ENCODE data around the gene PHETA1.
A peak's percentile ranks its signal among the peaks of the same experiment; 100 is the strongest.

PHETA1 gene

GRCh38 chr12:111363578-111363977 is 5.3 kb downstream of the PHETA1 start:
- Histone ChIP-seq H3K36me3 (ENCODE audit: control insufficient read depth in 4 of 4, insufficient read depth in 4 of 4, low read length in 3 of 4) (peaks cover 3 to 25% (median 15%) of the 10 kb centered on the region in 4 experiments), H3K27ac (ENCODE audit: insufficient read depth in 1 of 2, low read depth in 1 of 2, low read length in 2 of 2, poor library complexity in 1 of 2, severe bottlenecking in 2 of 2) (no peak overlapping the region), H3K9me3 (ENCODE audit: control extremely low read depth in 1 of 5, control insufficient read depth in 4 of 5, insufficient read depth in 2 of 5, low read depth in 1 of 5, low read length in 4 of 5) (no peaks in the 10 kb centered on the region), H3K4me1 (ENCODE audit: control extremely low read depth in 1 of 4, control insufficient read depth in 4 of 4, insufficient read depth in 4 of 4, low read length in 3 of 4) (peaks cover 6 to 50% (median 47%) of the 10 kb centered on the region in 4 experiments), H3K4me3 (ENCODE audit: control insufficient read depth in 1 of 7, extremely low read depth in 1 of 7, insufficient read depth in 4 of 7, low read depth in 2 of 7, low read length in 6 of 7) (no peak overlapping the region), H3K27me3 (replicated peaks in 2 of 5; ENCODE audit: control insufficient read depth in 4 of 5, insufficient read depth in 5 of 5, low read length in 4 of 5) (no peaks in the 10 kb centered on the region)
- CTCF ChIA-PET = no interaction called here
- no peak for DNase-seq
- WGBS (ENCODE audit: insufficient coverage) = 83% methylated on average over 2 of the region's 3 CpGs
- POLR2A ChIA-PET = no interaction called here

GRCh38 chr12:111362687-111363475 is 6.0 kb downstream of the PHETA1 start:
- Histone ChIP-seq H3K4me1 (ENCODE audit: control extremely low read depth in 1 of 4, control insufficient read depth in 4 of 4, insufficient read depth in 4 of 4, low read length in 3 of 4) (peaks cover 3 to 44% (median 41%) of the 10 kb centered on the region in 4 experiments), H3K9me3 (ENCODE audit: control extremely low read depth in 1 of 5, control insufficient read depth in 4 of 5, insufficient read depth in 2 of 5, low read depth in 1 of 5, low read length in 4 of 5) (no peaks in the 10 kb centered on the region), H3K27ac (ENCODE audit: insufficient read depth in 1 of 2, low read depth in 1 of 2, low read length in 2 of 2, poor library complexity in 1 of 2, severe bottlenecking in 2 of 2) (no peak overlapping the region), H3K4me3 (ENCODE audit: control insufficient read depth in 1 of 7, extremely low read depth in 1 of 7, insufficient read depth in 4 of 7, low read depth in 2 of 7, low read length in 6 of 7) (no peak overlapping the region), H3K36me3 (ENCODE audit: control insufficient read depth in 4 of 4, insufficient read depth in 4 of 4, low read length in 3 of 4) (peaks cover 3 to 25% (median 15%) of the 10 kb centered on the region in 4 experiments), H3K27me3 (replicated peaks in 2 of 5; ENCODE audit: control insufficient read depth in 4 of 5, insufficient read depth in 5 of 5, low read length in 4 of 5) (no peaks in the 10 kb centered on the region)
- POLR2A ChIA-PET = no interaction called here
- 97% methylated on average over 53 of the region's 59 CpGs for WGBS (ENCODE audit: insufficient coverage)
- DNase-seq = no peak
- CTCF ChIA-PET = interaction anchor here (1.2 to 2.4 kb wide), 3 partner anchors 12 to 34 kb away, joined by 3 to 6 read pairs (median 4); no protein-coding TSS in a partner anchor

DNA sequence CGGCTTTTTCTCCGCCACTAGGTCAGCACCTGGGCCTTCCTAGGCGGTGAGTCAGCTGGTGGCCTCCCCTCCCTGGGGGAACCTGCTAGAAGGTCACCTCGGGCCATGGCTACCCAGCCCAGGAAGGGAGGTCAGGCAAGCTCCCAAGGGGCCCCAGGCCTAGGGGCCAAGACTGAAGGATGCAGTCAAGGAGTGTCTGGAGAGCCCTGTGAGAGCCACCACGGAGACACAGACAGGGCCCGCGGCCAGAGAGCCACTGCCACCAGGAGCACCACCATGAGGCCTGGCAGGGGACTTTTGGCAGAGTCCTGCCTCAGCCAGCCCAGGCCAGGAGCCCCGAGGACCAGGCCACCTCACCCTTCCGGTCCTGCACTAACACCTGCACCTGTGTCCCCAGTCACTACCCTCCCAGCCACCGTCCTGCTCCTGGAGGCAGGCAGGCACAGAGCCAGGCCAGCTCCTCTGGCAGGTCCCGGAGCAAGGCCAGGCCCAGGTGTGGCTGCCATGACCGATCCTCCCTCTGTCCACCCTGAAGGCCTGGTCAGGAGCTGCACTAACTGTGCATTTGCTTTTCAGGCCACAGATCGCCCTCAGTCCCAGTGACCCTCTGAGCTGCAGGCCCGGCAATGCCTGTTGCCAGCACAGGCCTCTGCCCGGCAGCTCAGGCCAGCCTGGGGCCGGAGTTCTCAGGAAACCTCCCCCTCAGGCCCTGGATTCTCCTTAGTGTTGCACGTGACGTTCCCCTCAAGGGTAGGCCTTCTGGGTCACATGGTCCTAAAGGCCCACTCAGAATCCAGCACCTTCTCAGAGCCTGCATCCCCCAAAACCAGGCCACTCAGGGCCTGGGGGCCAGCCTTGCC is 6.9 kb downstream of the PHETA1 start:
- H3K9me3 ChIP-seq (ENCODE audit: control extremely low read depth in 1 of 5, control insufficient read depth in 4 of 5, insufficient read depth in 2 of 5, low read depth in 1 of 5, low read length in 4 of 5) = no peaks in the 10 kb centered on the region
- ChIA-PET CTCF (interaction anchor here (1.0 to 2.4 kb wide), 4 partner anchors 13 to 35 kb away, joined by 3 to 6 read pairs (median 4); no protein-coding TSS in a partner anchor), POLR2A (interaction anchor here (1.0 kb wide), 1 partner anchor 8 kb away, joined by 3 read pairs; no protein-coding TSS in a partner anchor)
- H3K4me1 ChIP-seq (ENCODE audit: control extremely low read depth in 1 of 4, control insufficient read depth in 4 of 4, insufficient read depth in 4 of 4, low read length in 3 of 4) = peaks cover 3 to 38% (median 34%) of the 10 kb centered on the region in 4 experiments
- H3K27me3 ChIP-seq (replicated peaks in 2 of 5; ENCODE audit: control insufficient read depth in 4 of 5, insufficient read depth in 5 of 5, low read length in 4 of 5) = no peaks in the 10 kb centered on the region
- H3K36me3 ChIP-seq (ENCODE audit: control insufficient read depth in 4 of 4, insufficient read depth in 4 of 4, low read length in 3 of 4) = peaks cover 3 to 25% (median 15%) of the 10 kb centered on the region in 4 experiments
- no peak overlapping the region for H3K27ac ChIP-seq (ENCODE audit: insufficient read depth in 1 of 2, low read depth in 1 of 2, low read length in 2 of 2, poor library complexity in 1 of 2, severe bottlenecking in 2 of 2)
- no peak for DNase-seq
- H3K4me3 ChIP-seq (ENCODE audit: control insufficient read depth in 1 of 7, extremely low read depth in 1 of 7, insufficient read depth in 4 of 7, low read depth in 2 of 7, low read length in 6 of 7) = peak overlapping the region in 1 of 7 experiments; percentile 11
- 94% methylated on average over 15 of the region's 18 CpGs for WGBS (ENCODE audit: insufficient coverage)

- POLR2A ChIA-PET = interaction anchor here (0.6 to 1.0 kb wide), 2 partner anchors 8 to 80 kb away, joined by 3 read pairs; no protein-coding TSS in a partner anchor
- H3K4me1 ChIP-seq (ENCODE audit: control extremely low read depth in 1 of 4, control insufficient read depth in 4 of 4, insufficient read depth in 4 of 4, low read length in 3 of 4) = peaks cover 3 to 38% (median 34%) of the 10 kb centered on the region in 4 experiments
Observed at GRCh38 chr12:111361073-111361716, 7.7 kb downstream of the PHETA1 start.

DNA sequence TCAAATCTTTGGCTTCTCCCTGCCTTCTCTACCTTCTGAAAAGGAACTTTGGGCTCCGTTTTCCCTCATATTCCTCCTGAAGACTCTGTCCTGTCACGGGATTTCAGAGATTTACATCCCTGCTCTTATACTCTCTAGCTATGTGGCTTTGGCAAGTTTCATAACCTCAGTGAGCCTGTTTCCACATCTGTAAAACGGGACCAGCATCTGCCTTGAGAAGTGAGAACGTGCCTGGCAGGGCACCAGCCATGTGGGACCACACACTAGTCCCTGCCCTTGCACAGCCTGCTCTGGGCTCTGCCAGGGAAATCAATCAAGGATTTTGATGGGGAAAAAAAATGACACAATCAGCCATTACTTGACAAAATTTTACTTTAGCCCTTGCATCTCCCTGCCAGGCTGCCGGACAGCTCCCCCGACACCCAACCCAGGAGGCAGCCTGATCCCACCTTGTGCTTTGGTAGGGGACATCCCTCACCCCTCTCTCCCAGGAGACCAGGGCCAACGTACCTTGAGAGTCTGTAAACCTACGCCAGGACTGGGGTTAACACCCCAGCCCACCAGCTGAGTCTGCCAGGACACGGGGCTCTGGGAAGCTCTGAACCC is 8.5 kb downstream of the PHETA1 start:
- peaks cover 3 to 38% (median 35%) of the 10 kb centered on the region in 4 experiments for H3K4me1 ChIP-seq (ENCODE audit: control extremely low read depth in 1 of 4, control insufficient read depth in 4 of 4, insufficient read depth in 4 of 4, low read length in 3 of 4)
- peaks cover 0 to 22% (median 15%) of the 10 kb centered on the region in 4 experiments for H3K36me3 ChIP-seq (ENCODE audit: control insufficient read depth in 4 of 4, insufficient read depth in 4 of 4, low read length in 3 of 4)
- POLR2A ChIA-PET = interaction anchor here (0.6 to 1.0 kb wide), 2 partner anchors 9 to 81 kb away, joined by 3 read pairs; no protein-coding TSS in a partner anchor
- peak overlapping the region in 2 of 7 experiments; percentile 20 for H3K4me3 ChIP-seq (ENCODE audit: control insufficient read depth in 1 of 7, extremely low read depth in 1 of 7, insufficient read depth in 4 of 7, low read depth in 2 of 7, low read length in 6 of 7)
- 89% methylated on average over 7 of the region's 9 CpGs for WGBS (ENCODE audit: insufficient coverage)
- no peaks in the 10 kb centered on the region for H3K27me3 ChIP-seq (replicated peaks in 2 of 5; ENCODE audit: control insufficient read depth in 4 of 5, insufficient read depth in 5 of 5, low read length in 4 of 5)
- no peaks in the 10 kb centered on the region for H3K9me3 ChIP-seq (ENCODE audit: control extremely low read depth in 1 of 5, control insufficient read depth in 4 of 5, insufficient read depth in 2 of 5, low read depth in 1 of 5, low read length in 4 of 5)
- DNase-seq = no peak
- CTCF ChIA-PET = interaction anchor here (0.6 to 2.4 kb wide), 9 partner anchors 9 to 45 kb away, joined by 3 to 6 read pairs (median 4); partner anchors contain the start of gene PHETA1
- H3K27ac ChIP-seq (ENCODE audit: insufficient read depth in 1 of 2, low read depth in 1 of 2, low read length in 2 of 2, poor library complexity in 1 of 2, severe bottlenecking in 2 of 2) = no peak overlapping the region

More at GRCh38 chr12:111361073-111361716, 7.7 kb downstream of the PHETA1 start:
- DNase-seq = peak in 2 of 3 donors; percentile 36 to 46
- Histone ChIP-seq H3K4me3 (ENCODE audit: control insufficient read depth in 1 of 7, extremely low read depth in 1 of 7, insufficient read depth in 4 of 7, low read depth in 2 of 7, low read length in 6 of 7) (peak overlapping the region in 3 of 7 experiments; percentile 11 to 20 (median 20)), H3K9me3 (ENCODE audit: control extremely low read depth in 1 of 5, control insufficient read depth in 4 of 5, insufficient read depth in 2 of 5, low read depth in 1 of 5, low read length in 4 of 5) (no peaks in the 10 kb centered on the region), H3K27me3 (replicated peaks in 2 of 5; ENCODE audit: control insufficient read depth in 4 of 5, insufficient read depth in 5 of 5, low read length in 4 of 5) (no peaks in the 10 kb centered on the region), H3K36me3 (ENCODE audit: control insufficient read depth in 4 of 4, insufficient read depth in 4 of 4, low read length in 3 of 4) (peaks cover 3 to 25% (median 15%) of the 10 kb centered on the region in 4 experiments), H3K27ac (ENCODE audit: insufficient read depth in 1 of 2, low read depth in 1 of 2, low read length in 2 of 2, poor library complexity in 1 of 2, severe bottlenecking in 2 of 2) (no peak overlapping the region)
- CTCF ChIA-PET = interaction anchor here (0.6 to 2.4 kb wide), 6 partner anchors 13 to 45 kb away, joined by 3 to 6 read pairs (median 3); no protein-coding TSS in a partner anchor
- 36% methylated on average over 7 of the region's 13 CpGs for WGBS (ENCODE audit: insufficient coverage)

DNA sequence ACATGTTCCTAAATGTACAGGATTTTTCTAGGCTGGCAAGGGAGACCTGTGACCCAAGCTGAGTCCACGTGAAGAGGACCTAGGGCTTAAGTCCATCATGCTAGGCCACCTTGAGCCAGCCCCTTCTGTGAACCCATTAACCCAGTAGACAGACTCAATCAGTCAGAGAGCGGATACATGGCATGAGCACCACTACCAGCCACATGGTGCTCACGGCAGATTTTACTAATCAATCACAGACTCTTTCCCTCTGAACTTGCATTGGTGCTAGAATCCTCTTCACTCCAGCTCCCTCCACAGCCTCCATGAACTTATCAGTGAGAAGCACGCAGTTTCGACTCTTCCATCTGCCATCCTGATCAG is 9.0 kb downstream of the PHETA1 start:
- POLR2A ChIA-PET = no interaction called here

More for the DNA sequence above, 9.0 kb downstream of the PHETA1 start:
- Histone ChIP-seq H3K36me3 (ENCODE audit: control insufficient read depth in 4 of 4, insufficient read depth in 4 of 4, low read length in 3 of 4) (peaks cover 0 to 17% (median 12%) of the 10 kb centered on the region in 4 experiments), H3K4me1 (ENCODE audit: control extremely low read depth in 1 of 4, control insufficient read depth in 4 of 4, insufficient read depth in 4 of 4, low read length in 3 of 4) (peaks cover 3 to 39% (median 36%) of the 10 kb centered on the region in 4 experiments), H3K27me3 (replicated peaks in 2 of 5; ENCODE audit: control insufficient read depth in 4 of 5, insufficient read depth in 5 of 5, low read length in 4 of 5) (no peaks in the 10 kb centered on the region), H3K27ac (ENCODE audit: insufficient read depth in 1 of 2, low read depth in 1 of 2, low read length in 2 of 2, poor library complexity in 1 of 2, severe bottlenecking in 2 of 2) (no peak overlapping the region), H3K4me3 (ENCODE audit: control insufficient read depth in 1 of 7, extremely low read depth in 1 of 7, insufficient read depth in 4 of 7, low read depth in 2 of 7, low read length in 6 of 7) (peak overlapping the region in 2 of 7 experiments; percentile 3 to 49), H3K9me3 (ENCODE audit: control extremely low read depth in 1 of 5, control insufficient read depth in 4 of 5, insufficient read depth in 2 of 5, low read depth in 1 of 5, low read length in 4 of 5) (no peaks in the 10 kb centered on the region)
- DNase-seq = no peak
- CTCF ChIA-PET = interaction anchor here (0.8 to 1.8 kb wide), 6 partner anchors 9 to 82 kb away, joined by 3 to 6 read pairs (median 4); partner anchors contain the start of gene PHETA1
- 85% methylated on average over 4 of the region's 5 CpGs for WGBS (ENCODE audit: insufficient coverage)
